MCF 10A (cell line): ENCODE results near the gene TMEM91. TPM values are rescaled to one million over a fixed set of nuclear protein-coding genes. Genes with fewer than 3 reads are reported as not detected.

ENCODE experiments used
- BruUV-seq: library from RNA; stranded (reverse); fragments of 400-500 nt; replicated peaks from 2 replicates; lab custom pipeline; 2021; lab: Mats Ljungman, UMichigan
- CTCF ChIA-PET: fragments of 300-600 bp; sonication (Branson Sonifier 250); formaldehyde crosslinking; extraction: SDS; loops from one replicate; lab custom pipeline; 2021; ENCODE audit warnings: antibody characterized with exemption, inconsistent platforms; lab: Yijun Ruan, JAX
- POLR2A ChIA-PET: fragments of 300-600, 350-650 bp; sonication (Branson Sonifier 250); formaldehyde crosslinking; extraction: SDS; loops from one replicate; lab custom pipeline; 2020; ENCODE audit warnings: antibody characterized with exemption, inconsistent platforms; lab: Yijun Ruan, JAX
- DNase-seq: peaks from one replicate; pipeline ENCODE4 v3.0.0-alpha.2; 2018; ENCODE audit not compliant: unreplicated experiment
- H3K27ac Mint-ChIP-seq: one replicate; pipeline ENCODE4 v1.8.0; 2022; ENCODE audit warnings: mild to moderate bottlenecking, low read depth, mixed read lengths; ENCODE audit not compliant: unreplicated experiment
- H3K27me3 Mint-ChIP-seq: one replicate; pipeline ENCODE4 v1.8.0; 2022; ENCODE audit warnings: mixed read lengths; ENCODE audit not compliant: insufficient read depth, unreplicated experiment
- H3K36me3 Mint-ChIP-seq: one replicate; pipeline ENCODE4 v1.8.0; 2022; ENCODE audit warnings: mild to moderate bottlenecking, moderate library complexity, mixed read lengths; ENCODE audit not compliant: insufficient read depth, unreplicated experiment
- H3K4me1 Mint-ChIP-seq: one replicate; pipeline ENCODE4 v1.8.0; 2022; ENCODE audit warnings: mixed read lengths; ENCODE audit not compliant: insufficient read depth, unreplicated experiment
- H3K4me3 Mint-ChIP-seq: one replicate; pipeline ENCODE4 v1.8.0; 2022; ENCODE audit warnings: mild to moderate bottlenecking, moderate library complexity, mixed read lengths; ENCODE audit not compliant: unreplicated experiment
- H3K9me3 Mint-ChIP-seq: one replicate; pipeline ENCODE4 v1.8.0; 2022; ENCODE audit warnings: mixed read lengths; ENCODE audit not compliant: unreplicated experiment
- CTCF ChIP-seq: fragments of 200-600 bp; IDR thresholded peaks from one replicate; pipeline ENCODE4 v1.8.0; 2022; ENCODE audit warnings: antibody characterized with exemption, mild to moderate bottlenecking; ENCODE audit not compliant: unreplicated experiment
- intact Hi-C: fragments of 100-400 bp; cut with micrococcal nuclease; formaldehyde crosslinking; loops from 2 replicates; pipeline ENCODE4 v1.14.1; 2022
- total RNA-seq: library from RNA; stranded (reverse); gene quantifications from 2 replicates; pipeline ENCODE4 v1.2.3, GENCODE V29; 2022

TMEM91 gene
- total RNA-seq, 1 experiment from 2014 or later, result 6.1 TPM

- POLR2A ChIA-PET, result no interaction called here
- CTCF ChIA-PET, result interaction anchor here (0.5 kb wide), 1 partner anchor 13 kb away, joined by 3 read pairs; no protein-coding TSS in a partner anchor
- Mint-ChIP-seq H3K4me3 (no peak overlapping the region), H3K9me3 (no peaks in the 10 kb centered on the region), H3K27me3 (no peaks in the 10 kb centered on the region), H3K27ac (peak overlapping the region; percentile 87), H3K36me3 (peaks cover 36% of the 10 kb centered on the region), H3K4me1 (peaks cover 19% of the 10 kb centered on the region)
- no peak for DNase-seq
- intact Hi-C loops, result no loop called here
- BruUV-seq, result no TSS peak
- no peak for TF ChIP-seq CTCF
Measured at GRCh38 chr19:41411100-41411967, 35.0 kb downstream of the TMEM91 start.

GRCh38 chr19:41411968-41412265 lies 35.6 kb downstream of the TMEM91 start:
- Mint-ChIP-seq H3K27me3 (no peaks in the 10 kb centered on the region), H3K36me3 (peaks cover 42% of the 10 kb centered on the region), H3K4me1 (peaks cover 19% of the 10 kb centered on the region), H3K4me3 (peak overlapping the region; percentile 12), H3K27ac (peak overlapping the region; percentile 54), H3K9me3 (no peaks in the 10 kb centered on the region)
- POLR2A ChIA-PET, result no interaction called here
- CTCF ChIA-PET, result interaction anchor here (0.5 kb wide), 1 partner anchor 13 kb away, joined by 3 read pairs; no protein-coding TSS in a partner anchor
- no peak for TF ChIP-seq CTCF
- BruUV-seq, result no TSS peak
- DNase-seq, result peak; percentile 69
- intact Hi-C loops, result no loop called here

GRCh38 chr19:41412953-41413352 lies 36.6 kb downstream of the TMEM91 start:
- no TSS peak for BruUV-seq
- no peak overlapping the region for H3K4me3 Mint-ChIP-seq
- no peak overlapping the region for H3K27ac Mint-ChIP-seq
- intact Hi-C loops, result no loop called here
- TF ChIP-seq CTCF, result no peak
- no peak for DNase-seq
- H3K36me3 Mint-ChIP-seq, result peaks cover 53% of the 10 kb centered on the region
- no peaks in the 10 kb centered on the region for H3K9me3 Mint-ChIP-seq
- ChIA-PET POLR2A (interaction anchor here (0.7 kb wide), 1 partner anchor 1953 kb away, joined by 3 read pairs; no protein-coding TSS in a partner anchor), CTCF (no interaction called here)
- peaks cover 19% of the 10 kb centered on the region for H3K4me1 Mint-ChIP-seq
- no peaks in the 10 kb centered on the region for H3K27me3 Mint-ChIP-seq

GRCh38 chr19:41413947-41414346 lies 37.6 kb downstream of the TMEM91 start:
- no peak for TF ChIP-seq CTCF
- POLR2A ChIA-PET, result no interaction called here
- BruUV-seq, result no TSS peak

More at GRCh38 chr19:41413947-41414346, 37.6 kb downstream of the TMEM91 start:
- Mint-ChIP-seq H3K4me1 (peaks cover 19% of the 10 kb centered on the region), H3K4me3 (no peak overlapping the region), H3K9me3 (no peaks in the 10 kb centered on the region), H3K36me3 (peaks cover 62% of the 10 kb centered on the region), H3K27ac (no peak overlapping the region), H3K27me3 (no peaks in the 10 kb centered on the region)
- CTCF ChIA-PET, result interaction anchor here (0.9 kb wide), 1 partner anchor 9 kb away, joined by 3 read pairs; no protein-coding TSS in a partner anchor
- intact Hi-C loops, result no loop called here
- DNase-seq, result no peak
